Astrocyte of the cerebellum (primary cell): Measurements from ENCODE around the gene EIF3B.
"Not testable (repeated sequence)": the region's sequence is repeated elsewhere in the genome, so short reads cannot be mapped to it uniquely, and the experiment has no call there.

ENCODE experiments used
- DNase-seq: peaks from one replicate; pipeline ENCODE4 v3.0.0-alpha.2; 2011; ENCODE audit warnings: low read depth
- H3K4me3 ChIP-seq: 2 replicates; pipeline ENCODE4 v1.5.1; 2011; ENCODE audit warnings: mild to moderate bottlenecking, low read depth, low read length, moderate library complexity
- CTCF ChIP-seq: IDR thresholded peaks from 2 replicates; pipeline ENCODE4 v1.5.1; 2012; ENCODE audit warnings: low read length, low read depth, moderate library complexity, mild to moderate bottlenecking; ENCODE audit errors: missing control alignments
- in situ Hi-C: cut with HindIII; loops from 2 replicates; pipeline ENCODE4 v1.10.0; 2017; ENCODE audit warnings: low sequenced_read_pairs

The EIF3B gene

GRCh38 chr7:2321020-2321419, 33.6 kb upstream of the EIF3B start:
- peak; percentile 24 for TF ChIP-seq CTCF
- no peak for DNase-seq
- in situ Hi-C loops: no loop called here
- no peak overlapping the region for H3K4me3 ChIP-seq

GRCh38 chr7:2325162-2325561, 29.5 kb upstream of the EIF3B start:
- TF ChIP-seq CTCF: no peak
- no peak overlapping the region for H3K4me3 ChIP-seq
- no peak for DNase-seq
- in situ Hi-C loops: no loop called here

GRCh38 chr7:2326951-2327350, 27.7 kb upstream of the EIF3B start:
- no peak for TF ChIP-seq CTCF
- no peak overlapping the region for H3K4me3 ChIP-seq
- no peak for DNase-seq
- in situ Hi-C loops: no loop called here

GRCh38 chr7:2330493-2330892, 24.1 kb upstream of the EIF3B start:
- no peak overlapping the region for H3K4me3 ChIP-seq
- TF ChIP-seq CTCF: peak; percentile 1
- in situ Hi-C loops: no loop called here
- no peak for DNase-seq

GRCh38 chr7:2331707-2332106, 22.9 kb upstream of the EIF3B start:
- in situ Hi-C loops: no loop called here
- DNase-seq: no peak
- TF ChIP-seq CTCF: no peak
- no peak overlapping the region for H3K4me3 ChIP-seq

GRCh38 chr7:2332606-2333231, 21.9 kb upstream of the EIF3B start:
- H3K4me3 ChIP-seq, in situ Hi-C loops, DNase-seq: not testable (repeated sequence)

- no peak overlapping the region for H3K4me3 ChIP-seq
- no peak for DNase-seq
- in situ Hi-C loops: no loop called here
- TF ChIP-seq CTCF: no peak
Measured at GRCh38 chr7:2336626-2337299, 17.9 kb upstream of the EIF3B start.

GRCh38 chr7:2347351-2348063, 7.1 kb upstream of the EIF3B start:
- in situ Hi-C loops, DNase-seq: not testable (repeated sequence)

More at GRCh38 chr7:2347351-2348063, 7.1 kb upstream of the EIF3B start:
- H3K4me3 ChIP-seq: not testable (repeated sequence)
